Ammon's horn (tissue), 1 donor: ENCODE data around the gene WDR37.
A peak's percentile ranks its signal among the peaks of the same experiment; 100 is the strongest.
"Not testable (repeated sequence)": the region's sequence is repeated elsewhere in the genome, so short reads cannot be mapped to it uniquely, and the experiment has no call there.

Experiments
- DNase-seq: peaks from one replicate; pipeline ENCODE4 v3.0.0-alpha.2; 2016; ENCODE audit warnings: low spot score

WDR37 gene

DNA sequence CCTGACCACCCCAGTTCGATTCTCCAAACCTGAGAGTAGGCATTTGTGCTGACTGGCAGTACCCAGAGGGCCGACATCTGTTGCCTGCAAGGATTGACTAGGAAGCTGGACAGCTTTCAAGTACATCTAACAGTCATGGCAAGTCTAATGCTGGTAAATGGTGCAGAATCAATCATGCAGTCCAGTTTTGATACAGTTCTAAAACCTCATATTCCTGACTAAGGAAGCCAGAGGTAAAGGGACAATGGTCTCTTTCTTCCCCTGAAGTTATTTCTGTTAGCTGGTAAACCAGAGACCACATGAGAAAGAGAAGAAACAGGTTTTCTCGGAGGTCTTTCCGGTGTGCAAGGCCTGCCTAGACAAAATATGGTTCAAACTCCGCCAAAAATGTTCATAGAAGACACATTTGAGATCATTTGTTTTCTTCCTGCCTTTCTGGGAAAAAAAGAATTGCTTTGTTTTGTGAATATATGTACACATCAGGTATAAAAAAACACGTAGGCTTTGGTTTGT lies 97.1 kb downstream of the WDR37 start:
- peak; percentile 27 for DNase-seq

DNA sequence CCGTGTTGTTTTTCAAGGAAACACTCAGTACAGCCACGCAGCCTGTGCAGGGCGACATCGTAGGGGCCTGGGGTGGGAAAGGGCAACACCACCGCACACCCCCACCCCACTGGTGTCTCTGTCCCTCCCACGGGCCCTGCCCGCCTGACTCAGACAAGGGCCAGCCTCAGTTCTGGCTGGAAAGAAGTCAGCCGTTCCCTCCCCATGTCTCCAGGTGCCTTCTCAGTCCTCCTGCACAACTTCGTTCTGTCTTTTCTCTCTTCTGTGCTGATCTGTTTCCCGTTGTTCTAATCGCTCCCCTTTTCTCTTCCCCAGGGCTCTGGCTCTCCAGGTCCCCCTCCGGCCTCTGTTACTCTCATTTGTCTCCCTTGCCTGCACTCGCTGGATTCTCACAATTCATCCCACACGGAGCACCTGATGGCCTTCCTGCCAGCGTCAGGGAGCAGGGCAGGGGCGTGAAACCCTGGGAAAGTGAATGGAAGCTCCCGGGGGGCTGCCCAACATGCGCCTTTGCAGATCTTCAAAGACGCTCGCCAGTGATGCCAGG lies 97.7 kb downstream of the WDR37 start:
- no peak for DNase-seq

DNA sequence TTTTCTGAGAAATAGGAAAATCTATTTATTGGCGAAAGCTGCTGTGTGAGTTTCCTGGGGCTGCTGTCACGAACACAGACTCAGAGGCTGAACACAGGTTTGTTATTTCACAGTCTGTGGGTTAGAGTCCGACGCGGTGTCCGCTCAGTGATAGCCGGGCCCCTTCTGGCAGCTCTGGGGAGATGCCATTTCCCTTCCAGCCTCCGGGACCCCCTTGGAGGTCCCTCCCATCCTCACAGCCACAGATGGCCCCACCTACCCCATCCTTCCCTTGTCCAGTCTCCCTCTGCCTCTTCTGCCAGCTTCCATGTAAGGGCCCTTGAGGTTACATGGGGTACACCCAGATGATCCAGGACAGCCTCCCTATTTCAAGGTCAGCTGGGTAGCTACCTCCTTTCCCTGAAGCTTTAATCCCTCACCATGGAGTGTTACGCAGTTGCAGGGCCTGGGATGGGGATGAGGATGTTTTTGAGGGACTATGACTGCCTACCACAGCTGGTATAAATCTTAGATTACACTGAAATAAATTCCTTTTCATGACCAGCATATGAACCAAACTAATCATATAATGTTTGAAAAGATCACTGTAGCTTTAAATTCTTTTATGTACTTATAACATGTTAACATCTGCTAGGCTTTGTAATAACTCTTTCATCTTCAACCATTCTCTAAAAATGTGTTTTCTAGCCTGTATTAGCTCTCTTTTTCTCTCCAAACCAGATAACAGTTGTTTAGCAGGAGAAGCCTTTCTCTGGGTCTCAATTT lies 98.5 kb downstream of the WDR37 start:
- no peak for DNase-seq

DNA sequence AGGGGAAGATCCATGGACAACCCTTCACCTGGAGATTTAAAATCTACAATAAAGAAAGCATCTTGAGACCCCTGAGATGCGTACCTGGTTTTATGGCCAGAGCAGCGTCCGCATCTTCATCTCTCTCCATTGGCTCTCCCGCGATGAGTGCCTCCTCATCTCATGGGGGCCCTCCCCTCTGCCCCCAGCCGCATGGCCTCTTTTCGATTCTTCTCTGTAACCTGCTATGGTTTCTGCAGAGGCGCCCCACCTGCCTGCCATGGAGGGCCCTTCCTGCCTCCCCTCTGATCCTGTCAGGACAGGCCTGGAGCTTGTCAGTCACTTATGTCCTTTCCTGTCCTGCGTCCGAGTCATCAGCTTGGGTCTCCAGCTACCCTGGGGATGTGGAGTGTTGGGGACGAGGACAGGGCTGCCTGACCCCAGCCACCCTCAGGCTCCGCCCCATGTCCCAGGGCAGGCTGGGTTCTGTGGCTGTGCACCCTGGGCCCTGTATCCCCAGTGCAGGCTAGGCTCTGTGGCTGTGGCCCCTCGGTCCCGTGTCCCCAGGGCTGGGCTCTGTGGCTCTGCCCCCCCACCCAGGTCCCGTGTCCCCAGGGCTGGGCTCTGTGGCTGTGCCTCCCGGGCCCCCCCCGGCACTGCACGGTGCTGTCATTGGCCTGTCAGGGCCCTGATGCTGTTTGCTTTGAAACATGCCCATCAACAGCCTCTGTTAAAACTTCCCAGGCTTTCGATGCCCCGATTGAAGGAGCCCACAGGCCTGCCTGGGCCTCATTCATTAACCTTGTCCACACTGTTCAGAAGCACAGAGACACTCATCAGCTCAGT lies 99.8 kb downstream of the WDR37 start:
- DNase-seq = no peak

DNA sequence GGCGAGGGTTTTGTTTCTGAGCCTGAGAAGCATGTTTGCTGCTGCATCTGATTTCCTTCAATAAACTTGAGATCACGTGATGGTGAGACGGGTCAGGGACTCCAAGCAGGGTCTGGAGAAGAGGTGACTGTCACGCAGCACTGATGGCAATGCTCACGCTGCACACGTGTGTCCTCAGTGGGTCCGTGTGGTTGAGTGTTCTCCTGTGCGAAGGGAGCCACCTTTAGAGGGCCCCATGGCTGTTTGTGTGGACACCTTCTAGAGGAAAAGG lies 100.4 kb downstream of the WDR37 start:
- no peak for DNase-seq

DNA sequence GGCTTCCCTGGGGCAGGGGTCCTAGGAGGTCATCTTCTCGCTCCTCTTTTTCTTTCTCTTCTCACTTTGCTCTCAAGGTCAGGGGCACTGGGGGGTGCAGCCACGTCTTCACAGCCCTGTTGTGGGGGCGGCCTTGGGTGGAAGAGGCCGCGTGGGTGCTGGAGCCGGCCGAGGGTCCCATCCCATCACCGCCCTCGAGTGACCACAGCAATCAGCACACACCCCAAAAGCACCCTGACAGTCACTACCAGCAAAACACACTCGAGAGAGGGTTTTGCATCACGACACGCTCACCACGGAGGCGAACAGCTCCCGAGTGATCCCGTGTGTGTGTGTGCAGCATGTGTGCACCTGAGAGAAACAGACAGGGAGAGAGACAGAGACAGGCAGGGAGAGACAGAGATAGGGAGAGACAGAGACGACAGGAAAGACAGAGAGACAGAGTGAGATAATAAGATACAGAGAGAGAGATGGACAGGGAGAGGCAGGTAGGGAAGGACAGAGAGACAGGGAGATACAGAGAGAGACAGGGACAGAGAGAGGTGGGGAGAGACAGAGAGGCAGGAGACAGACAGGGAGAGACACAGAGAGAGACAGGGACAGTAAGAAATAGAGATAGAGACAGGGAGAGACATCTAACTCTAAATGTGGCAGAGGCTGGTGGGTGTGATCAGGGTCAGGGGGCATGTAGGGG lies 100.9 kb downstream of the WDR37 start:
- no peak for DNase-seq

DNA sequence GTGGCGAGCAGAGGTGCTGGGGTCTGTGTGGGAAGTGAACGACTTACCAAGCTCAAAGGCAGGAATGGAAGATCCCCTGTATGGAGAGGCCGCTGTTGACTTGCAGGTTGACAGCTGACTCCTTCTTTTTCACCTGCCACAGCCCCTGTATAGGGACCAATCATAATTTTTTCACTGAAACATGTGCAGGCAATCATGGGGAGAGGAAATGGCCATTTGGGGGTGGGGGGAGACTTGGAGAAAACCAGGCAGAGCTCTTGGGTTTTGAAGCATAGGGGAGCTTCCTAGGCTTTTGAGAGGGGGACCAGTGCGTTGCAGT lies 101.4 kb downstream of the WDR37 start:
- no peak for DNase-seq

DNA sequence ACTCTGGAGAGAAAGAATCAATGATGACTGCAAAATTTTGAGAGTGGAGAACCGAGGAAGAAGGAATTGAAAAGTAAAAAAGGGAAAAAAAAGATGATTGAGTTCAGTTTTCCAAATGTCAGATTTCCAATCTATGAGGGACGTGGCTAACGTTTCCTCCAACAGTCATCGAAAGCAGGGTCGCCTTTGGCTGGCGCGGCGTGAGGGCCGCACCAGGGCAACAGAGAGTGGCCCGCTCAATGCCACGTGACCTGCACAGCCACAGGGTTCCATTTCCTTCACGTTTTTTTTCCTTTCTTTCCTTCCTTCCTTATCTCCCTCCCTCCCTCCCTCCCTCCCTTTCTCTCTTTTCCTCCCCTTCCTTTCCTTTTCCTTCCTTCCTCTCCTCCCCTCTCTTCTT lies 101.9 kb downstream of the WDR37 start:
- DNase-seq = no peak

DNA sequence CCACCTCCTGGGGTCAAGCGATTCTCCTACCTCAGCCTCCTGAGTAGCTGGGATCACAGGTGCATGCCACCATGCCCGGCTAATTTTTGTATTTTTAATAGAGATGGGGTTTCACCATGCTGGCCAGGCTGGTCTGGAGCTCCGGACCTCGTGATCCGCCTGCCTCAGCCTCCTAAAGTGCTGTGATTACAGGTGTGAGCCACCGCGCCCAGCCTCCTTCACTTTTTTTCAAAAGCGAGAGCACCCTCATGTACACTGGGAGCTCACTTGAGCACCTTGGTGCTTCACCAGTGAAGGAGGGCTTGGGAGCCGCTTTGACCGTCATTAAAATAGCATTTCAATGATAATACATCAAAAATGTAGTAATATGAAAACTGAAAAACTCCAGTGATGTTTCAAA lies 102.4 kb downstream of the WDR37 start:
- DNase-seq = not testable (repeated sequence)

DNA sequence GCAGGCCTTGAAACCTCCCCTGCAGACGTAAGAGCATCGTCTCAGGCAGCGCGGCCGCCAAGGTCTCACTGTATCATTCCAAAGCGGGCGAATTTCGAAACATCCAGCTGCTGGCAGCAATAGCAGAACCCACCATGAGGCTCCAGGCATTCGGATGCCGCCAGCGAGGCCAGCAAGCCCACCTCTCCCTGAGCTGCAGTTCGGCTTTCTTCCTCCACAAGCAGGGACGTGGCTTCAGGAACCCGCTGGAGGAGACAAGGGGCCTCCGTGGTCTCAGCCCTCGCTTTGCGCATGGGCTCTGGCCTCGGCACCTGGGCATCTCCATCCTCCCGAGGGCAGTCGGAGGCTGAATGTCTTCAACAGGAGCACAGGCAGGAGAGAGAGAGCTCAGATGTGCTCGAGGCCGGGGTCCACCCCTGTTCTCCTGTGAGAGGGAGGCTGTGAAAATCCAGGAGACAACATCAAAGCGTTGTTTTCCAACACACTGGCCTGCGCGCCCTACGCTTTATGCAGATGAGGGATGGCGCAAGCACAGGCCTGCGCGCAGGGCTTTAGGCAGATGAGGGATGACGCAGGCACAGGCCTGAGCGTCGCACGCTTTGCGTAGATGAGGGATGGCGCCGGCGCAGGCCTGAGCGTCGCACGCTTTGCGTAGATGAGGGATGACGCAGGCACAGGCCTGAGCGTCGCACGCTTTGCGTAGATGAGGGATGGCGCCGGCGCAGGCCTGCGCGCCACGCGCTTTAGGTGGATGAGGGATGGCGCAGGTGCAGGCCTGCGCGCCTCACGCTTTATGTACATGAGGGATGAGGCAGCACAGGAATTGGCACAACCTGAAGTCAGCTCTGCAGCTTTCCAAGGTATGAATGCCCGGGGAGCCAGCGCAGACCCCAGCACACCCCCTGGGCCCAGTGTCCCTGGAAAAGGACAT lies 103.2 kb downstream of the WDR37 start:
- DNase-seq = no peak

DNA sequence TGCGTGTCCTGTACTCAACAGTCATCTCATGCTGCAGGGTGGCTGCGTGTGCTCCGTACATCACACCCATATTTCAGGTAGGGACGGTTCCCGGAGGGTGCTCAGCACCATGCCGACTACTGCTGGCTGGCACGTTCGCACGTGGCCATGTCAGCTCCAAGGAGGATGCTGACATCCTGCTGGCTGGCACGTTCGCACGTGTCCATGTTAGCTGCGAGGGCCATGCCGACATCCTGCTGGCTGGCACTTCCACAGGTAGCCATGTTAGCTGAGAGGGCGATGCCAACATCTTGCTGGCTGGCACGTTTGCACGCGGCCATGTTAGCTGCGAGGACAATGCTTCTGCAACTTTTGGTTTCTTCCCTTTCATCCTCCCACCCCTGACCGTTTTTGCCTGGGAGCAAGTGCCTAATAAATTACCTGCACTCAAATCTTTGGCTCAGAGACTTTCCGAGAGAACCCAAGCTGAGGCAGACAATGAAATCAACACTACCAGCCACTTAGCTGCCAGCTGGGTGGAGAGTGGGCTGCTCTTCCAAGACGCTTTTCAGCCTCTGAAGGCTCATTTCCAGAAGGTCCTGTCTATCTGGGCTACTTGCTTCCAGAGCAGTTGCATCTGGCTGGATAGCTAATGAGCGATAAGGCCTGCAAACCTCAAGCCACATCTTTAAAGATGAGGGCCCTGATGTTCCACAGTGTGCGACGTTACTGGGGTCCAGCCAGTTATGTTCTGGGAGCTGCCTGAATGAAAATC lies 104.6 kb downstream of the WDR37 start:
- DNase-seq = no peak

DNA sequence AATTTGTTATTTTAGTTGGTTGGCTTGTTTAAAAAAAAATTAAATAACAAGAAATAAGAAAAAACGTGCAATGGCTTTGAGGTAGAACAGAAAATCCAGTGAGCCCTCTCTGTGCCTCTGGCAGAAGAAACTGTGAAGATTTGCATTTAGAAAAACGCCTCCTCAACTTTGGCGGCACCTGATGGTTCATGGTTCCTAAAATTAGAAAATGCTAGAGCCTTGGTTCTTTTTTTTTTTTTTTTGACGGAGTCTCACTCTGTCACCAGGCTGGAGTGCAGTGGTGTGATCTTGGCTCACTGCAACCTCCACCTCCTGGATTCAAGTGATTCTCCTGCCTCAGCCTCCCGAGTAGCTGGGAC lies 105.1 kb downstream of the WDR37 start:
- DNase-seq = not testable (repeated sequence)

DNA sequence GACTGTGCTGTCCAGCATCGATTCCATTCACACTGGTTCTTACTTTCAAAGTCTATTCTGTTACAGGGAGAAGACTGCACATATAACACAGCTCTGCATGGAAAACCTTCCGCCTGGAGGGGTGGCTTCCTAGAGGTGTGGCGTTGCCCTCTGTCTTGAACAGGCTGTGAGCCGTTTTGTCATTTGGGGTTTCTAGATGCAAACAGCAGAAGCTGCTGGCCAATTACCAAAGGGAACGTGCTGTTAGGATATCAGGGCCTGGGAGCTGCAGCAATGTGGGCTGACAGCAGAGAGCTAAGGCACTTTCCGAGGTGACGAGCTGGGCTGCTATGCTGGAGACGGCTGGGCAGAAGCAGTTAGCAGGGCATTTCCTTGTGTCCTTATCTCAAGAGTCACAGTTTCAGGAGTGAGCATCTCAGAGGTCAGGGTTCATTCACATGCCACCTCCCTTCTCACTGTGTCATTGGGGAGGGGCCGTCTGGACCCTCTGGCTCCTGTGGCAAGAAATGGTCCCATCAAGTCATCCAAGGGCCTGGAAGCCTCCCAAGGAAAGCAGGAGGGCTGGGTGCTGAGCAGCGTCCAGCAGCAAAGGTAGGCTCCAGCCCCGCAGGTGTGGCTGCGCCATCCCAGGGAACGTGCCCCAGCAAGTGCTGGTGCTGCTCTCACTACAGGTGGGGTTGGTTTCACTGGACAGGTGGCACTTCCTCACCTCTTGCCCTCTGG lies 106.5 kb downstream of the WDR37 start:
- DNase-seq = no peak

DNA sequence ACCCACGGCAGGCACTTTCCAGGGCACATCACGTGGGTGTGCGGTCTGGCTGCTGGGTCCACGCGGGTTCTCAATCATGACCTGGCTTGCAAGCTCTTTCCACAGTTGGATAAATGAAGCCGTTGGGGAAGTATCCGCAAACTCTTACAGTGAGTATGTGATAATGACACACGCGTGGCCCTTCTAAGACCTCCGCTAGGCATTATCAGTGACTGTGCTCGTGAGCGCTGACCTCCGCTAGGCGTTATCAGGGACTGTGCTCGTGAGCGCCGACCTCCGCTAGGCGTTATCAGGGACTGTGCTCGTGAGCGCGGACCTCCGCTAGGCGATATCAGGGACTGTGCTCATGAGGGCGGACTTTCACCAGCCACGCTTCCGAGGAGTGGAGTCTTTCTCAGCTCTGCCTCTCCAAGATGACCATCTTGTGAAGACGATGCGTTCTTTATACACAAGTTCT lies 107.0 kb downstream of the WDR37 start:
- no peak for DNase-seq

DNA sequence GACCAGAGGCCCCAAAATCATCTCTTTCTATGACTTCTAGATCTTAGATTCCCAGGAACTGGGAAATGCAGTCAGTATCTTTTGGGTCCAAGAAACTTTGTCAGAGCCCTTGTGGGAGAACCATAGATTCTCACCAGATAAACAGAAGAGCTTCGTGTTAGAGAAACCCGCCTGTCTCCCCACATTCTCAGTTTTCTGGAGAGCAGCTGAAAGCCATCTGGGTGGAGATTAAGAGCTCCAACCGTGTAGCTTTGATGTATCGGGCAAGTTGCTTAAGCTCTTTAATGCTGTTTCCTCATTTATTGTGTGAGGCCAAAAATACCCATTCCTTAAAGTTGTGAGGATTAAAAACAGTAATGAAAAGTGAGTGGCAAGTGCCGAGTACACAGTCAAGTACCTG lies 107.6 kb downstream of the WDR37 start:
- no peak for DNase-seq

DNA sequence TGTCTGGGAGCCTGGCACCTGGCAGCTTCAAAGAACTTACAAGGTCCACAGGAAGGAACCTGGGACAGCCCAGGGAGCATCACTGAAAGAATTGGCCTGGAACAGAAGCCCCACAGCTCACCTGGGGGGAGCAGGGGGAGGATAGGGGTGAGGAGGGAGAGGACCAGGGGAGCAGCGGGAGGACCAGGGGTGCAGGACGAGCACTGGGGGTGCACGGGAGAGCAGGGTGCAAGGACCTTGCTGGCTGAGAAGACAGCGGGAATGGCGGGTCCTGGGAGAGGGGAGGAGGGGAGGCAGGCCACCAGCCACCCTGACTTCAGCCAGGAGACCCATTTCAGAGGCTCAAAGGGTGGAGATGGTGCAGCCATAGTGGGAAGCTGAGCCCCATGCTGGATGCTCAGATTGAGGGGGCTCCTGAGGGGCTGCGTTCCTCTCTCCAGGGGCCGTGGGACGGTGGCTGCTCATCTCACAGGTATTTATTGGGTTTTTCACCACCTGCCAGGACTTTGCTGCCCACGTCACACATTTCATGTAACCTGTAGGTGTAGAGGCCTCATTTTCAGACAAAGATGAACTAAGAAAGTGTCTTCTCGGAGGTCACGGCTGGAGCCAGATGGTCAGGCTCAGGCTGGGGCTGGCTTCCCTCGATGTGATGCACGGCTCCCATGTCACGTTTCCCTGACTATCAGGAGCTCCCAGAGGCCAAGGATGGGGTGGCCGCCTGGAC lies 110.1 kb downstream of the WDR37 start:
- no peak for DNase-seq

DNA sequence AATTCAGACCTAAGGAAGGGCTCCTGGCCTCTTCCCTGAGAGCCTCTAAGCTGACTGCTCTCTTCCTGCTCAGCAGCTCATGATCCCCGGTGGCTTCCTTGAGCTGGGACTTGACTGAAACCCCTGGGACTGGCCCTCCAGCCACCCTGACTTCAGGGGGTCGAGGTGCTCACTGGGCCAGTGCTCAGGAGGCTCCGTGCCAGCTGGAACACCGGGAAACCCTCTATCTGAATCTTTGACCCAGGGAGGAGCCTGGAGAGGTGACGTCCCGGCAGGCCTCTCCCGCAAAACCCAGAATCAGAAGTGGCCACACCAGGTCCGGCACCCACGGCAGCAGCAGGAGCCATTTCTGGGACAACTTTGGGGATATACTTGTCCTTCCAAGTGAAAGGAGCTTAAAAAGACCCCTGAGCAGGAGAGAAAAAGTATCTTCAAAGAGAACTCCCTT lies 110.7 kb downstream of the WDR37 start:
- no peak for DNase-seq

DNA sequence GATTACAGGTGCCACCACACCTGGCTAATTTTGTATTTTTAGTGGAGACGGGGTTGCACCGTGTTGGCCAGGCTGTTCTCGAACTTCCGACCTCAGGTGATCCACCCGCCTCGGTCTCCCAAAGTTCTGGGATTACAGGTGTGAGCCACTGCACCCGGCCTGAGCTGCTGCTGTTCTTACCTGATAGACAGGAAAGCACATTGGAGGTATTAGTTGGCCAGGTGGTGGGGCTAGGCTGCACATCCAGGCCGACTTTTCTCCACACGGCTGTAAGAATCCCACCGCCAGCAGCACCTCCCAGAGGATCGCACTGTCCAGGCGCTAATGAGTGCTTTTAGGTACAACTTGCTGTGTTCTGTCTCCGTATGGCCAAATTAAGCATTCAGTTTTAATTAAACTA lies 112.6 kb downstream of the WDR37 start:
- DNase-seq = no peak

DNA sequence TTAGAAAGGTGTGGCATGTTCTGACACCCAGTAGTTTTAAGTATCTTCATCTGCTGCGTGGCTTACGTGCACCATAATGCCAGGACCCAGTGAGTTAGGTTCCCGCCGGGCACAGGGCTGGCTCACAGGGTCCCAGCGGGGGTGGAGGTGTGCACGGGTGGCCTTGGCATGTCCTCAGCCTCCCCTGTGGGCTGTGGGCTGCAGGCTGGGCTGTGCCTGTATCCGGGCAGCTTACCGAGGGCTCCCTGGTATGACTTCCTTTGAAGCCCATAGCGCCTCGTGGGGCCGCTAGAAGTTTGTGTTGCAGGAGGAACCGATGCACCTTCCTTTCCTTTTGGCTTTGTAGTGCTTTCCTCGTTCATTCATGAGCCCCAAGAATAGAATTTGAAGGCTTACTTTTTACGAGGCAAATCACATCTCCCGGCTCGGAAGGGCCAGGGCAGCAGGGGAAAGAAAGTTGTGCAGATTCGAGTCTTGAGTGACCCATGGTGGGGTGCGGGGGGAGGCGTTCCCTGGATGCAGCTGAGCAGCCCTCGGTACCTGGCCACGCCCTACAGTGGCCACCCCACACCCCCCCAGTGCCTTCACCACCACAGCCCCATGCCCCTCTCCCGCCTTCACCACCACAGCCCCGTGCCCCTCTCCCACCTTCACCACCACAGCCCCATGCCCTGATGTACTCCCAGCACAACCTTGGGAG lies 113.2 kb downstream of the WDR37 start:
- DNase-seq = no peak
